HTERT RPE-1 (cell line): Measurements from ENCODE around the gene GUK1.

Source experiments
- in situ Hi-C: fragments of 300-500 bp; cut with MboI; formaldehyde crosslinking; loops from 4 replicates; pipeline ENCODE4 v1.14.3; 2020; ENCODE audit warnings: low sequenced_read_pairs

The GUK1 gene

GRCh38 chr1:228123505-228123904 is 16.6 kb upstream of the GUK1 start:
- in situ Hi-C loops: no loop called here

- in situ Hi-C loops: no loop called here
These were observed 14.9 kb upstream of the GUK1 start for GRCh38 chr1:228125185-228125584.

- in situ Hi-C loops: no loop called here
These were observed 8.3 kb upstream of the GUK1 start for GRCh38 chr1:228131766-228132165.

DNA sequence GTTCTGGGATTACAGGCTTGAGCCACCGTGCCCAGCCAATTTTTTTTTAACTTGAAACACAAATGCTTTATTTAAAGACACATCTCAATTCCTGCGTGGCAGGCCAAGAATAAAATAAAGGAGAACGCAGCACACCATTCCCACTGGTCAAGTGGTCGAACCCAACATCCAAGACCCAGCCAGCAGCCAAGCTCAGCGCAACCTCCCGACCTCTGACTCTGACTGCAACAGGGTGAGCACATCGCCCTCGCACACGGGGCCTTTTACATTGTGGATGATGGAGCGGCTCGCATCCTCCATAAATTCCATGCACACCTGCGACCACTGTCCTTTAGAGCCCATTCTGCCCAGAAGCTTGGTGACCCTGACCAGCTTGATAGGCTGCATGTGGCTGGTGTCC is 5.5 kb upstream of the GUK1 start:
- in situ Hi-C loops: no loop called here

- in situ Hi-C loops: no loop called here
These were observed 3.2 kb upstream of the GUK1 start for GRCh38 chr1:228136901-228137300.

GRCh38 chr1:228139406-228139930 is 611 bp upstream of the GUK1 start:
- in situ Hi-C loops: no loop called here

DNA sequence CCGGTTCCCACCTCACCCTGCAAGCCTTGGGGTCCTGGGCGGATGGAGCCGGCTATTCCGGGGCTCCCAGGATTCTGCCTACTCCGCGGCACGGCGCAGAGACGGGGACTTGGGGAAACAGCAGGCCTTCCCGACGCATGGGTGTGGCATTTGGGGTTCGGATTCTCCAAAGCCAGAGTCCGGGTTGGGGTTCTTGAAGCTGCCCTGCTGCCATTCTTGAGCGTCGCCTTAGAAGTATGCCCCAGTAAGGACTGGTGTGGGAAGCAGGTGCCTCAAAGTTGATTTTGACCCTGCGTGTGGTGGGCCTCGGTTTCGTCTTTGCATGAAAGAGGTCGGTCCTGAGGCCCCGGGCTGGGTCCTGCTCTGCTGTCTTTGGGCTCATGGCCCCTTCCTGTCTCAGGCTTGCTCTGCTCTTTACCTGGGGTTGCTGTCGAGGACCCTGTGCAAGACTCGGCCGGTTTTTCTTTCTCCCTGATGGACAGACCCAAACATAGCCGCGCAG is 696 bp downstream of the GUK1 start:
- in situ Hi-C loops: no loop called here

GRCh38 chr1:228141226-228142044 is 1.4 kb downstream of the GUK1 start:
- in situ Hi-C loops: no loop called here

GRCh38 chr1:228142155-228142691 is 2.1 kb downstream of the GUK1 start:
- in situ Hi-C loops: no loop called here

- in situ Hi-C loops: no loop called here
These were observed 2.6 kb downstream of the GUK1 start for GRCh38 chr1:228142701-228143136.

DNA sequence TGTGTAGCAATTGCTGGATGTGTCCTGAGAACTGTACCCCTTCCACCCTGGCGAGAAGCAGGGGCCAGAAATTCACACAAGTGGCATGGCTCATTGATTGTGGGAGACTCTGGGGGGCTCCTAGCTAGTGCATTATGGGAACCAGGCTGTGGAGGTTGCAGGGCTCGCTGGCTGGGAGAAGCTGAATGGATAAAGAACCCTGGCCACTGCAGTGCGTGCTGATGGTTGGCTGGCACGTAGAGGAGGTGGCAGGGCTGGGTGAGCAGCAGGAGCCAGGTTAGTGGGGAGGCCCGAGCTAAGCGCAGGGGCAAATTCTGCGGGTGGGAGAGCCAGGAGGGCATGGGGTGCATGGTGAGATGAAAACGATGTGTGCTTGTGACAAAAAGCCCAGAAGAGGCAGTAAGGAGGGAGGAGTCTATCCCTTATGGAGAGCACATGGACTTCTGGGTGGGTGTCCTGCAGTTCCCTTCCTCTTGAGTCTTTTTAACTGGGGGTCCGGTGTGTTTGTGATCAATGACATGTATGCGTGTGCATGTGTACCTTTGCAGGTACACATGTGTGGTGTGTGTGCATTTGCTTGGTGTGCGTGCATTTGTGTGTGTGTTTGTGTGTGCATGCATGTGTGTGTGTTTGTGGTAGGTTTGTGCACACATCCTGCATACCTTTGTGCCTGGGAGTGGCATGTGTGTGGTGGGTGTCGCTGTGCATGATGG is 3.6 kb downstream of the GUK1 start:
- in situ Hi-C loops: no loop called here

DNA sequence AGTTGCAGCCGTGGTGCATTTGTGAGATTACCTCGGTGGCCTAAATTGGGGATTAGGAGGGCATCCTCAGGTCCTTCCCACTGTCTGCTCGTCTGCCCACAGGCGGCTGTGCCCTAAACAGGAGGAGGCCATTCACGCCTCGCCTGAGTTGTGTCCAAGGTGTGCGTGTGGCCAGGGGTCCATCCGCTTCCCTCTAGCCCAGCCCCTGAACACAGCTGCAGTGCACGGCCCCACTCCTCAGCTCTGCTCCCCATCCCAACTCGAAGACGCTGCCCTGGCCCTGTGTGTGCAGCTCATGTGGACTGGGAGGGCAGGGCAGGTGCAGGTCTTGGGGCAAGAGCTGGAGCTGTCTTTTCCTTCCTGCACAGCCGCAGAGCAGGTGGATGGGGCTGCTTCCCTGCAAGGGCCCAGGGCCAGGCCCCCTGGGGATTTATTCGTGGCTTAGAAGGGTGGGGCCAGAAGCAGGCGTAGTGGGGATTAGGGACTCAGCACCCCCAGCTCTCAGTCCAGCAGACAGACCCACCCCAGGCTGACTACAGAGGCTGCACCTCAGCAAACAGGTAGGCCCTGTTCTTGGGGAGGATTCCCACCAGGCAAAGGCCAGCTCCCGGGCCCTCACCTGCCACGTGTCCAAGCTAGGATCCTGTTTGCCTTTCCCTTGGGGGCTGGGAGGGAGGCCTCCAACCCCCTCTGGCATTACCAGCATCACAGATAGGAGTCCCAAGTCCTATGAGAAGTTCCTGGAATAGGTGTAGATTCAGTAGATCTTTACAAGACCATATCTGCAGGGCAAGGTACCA is 4.3 kb downstream of the GUK1 start:
- in situ Hi-C loops: no loop called here

GRCh38 chr1:228144993-228145343 is 4.9 kb downstream of the GUK1 start:
- in situ Hi-C loops: no loop called here

DNA sequence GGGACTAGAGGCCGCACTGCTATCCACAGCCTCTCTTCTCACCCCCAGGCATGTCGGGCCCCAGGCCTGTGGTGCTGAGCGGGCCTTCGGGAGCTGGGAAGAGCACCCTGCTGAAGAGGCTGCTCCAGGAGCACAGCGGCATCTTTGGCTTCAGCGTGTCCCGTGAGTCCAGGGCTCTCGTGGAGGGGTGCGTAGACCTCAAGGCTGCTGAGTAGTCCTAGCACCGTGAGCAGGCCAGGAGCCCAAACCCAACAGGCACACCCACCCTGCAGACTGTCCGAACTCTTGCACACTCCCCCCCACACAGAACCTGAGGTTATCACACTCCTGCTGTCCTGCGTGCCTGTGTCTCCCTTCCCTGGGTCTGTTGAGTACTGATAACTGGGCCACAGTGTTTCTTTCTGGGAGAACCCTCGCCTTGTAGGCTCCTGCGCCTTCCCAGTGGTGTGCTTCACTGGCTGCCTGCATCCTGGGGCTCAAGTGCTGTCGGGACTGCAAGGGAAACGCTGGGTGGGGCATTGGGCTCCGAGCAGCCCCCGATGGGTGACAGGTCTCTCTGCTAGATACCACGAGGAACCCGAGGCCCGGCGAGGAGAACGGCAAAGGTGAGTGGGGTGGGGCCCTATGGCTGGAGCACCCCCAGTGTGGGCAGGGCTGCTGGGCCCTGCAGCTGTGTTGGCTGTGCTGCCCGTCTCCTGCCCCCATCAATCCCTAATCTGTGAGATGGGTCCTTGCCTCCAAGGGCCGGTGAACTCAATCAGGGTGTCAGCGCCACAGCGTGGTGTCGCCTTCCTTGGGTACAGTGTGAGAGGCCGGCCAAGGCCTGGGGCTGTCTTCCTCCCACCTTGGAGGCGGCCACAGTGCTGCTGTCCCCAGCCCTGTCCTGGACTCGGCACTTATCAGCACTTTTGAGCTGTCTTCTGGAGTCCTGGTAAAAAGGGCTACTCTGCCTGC is 5.7 kb downstream of the GUK1 start:
- in situ Hi-C loops: no loop called here

- in situ Hi-C loops: no loop called here
These were observed 6.5 kb downstream of the GUK1 start for GRCh38 chr1:228146417-228147150.

DNA sequence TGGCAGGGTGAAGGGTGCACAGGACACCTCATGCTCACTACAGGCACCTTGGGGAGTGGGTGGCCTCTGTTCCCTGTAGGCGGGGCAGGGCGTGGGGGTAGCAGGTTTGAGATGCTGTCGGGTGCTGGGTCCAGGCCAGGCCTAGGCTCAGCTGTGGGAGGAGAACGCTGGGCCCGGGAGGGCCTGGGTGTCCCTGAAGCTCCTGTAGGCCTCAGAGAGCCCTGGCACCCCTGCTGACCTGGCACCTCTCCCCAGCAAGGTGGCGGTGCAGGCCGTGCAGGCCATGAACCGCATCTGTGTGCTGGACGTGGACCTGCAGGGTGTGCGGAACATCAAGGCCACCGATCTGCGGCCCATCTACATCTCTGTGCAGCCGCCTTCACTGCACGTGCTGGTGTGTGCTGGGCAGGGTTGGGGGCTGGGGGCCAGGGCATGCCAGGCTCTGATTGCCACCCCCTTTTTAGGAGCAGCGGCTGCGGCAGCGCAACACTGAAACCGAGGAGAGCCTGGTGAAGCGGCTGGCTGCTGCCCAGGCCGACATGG is 7.1 kb downstream of the GUK1 start:
- in situ Hi-C loops: no loop called here

DNA sequence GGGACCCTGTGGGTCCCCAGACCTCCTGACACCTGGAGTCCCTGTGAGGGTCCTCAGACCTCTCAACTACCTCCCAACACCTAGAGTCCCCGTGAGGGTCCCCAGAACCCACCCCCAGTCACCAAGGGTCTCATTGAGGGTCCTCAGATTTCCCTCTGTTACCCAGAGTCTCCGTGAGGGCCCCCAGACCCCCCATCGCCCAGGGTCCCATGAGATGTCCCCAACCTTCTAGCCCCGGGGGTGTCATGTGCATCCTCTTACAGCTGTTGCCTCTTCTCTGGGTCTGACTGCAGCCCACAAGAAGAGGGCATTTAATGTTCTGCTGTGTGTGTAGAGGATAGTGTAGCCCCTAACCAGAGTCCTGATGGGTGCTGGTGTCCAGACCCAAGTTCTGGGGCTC is 7.7 kb downstream of the GUK1 start:
- in situ Hi-C loops: no loop called here

DNA sequence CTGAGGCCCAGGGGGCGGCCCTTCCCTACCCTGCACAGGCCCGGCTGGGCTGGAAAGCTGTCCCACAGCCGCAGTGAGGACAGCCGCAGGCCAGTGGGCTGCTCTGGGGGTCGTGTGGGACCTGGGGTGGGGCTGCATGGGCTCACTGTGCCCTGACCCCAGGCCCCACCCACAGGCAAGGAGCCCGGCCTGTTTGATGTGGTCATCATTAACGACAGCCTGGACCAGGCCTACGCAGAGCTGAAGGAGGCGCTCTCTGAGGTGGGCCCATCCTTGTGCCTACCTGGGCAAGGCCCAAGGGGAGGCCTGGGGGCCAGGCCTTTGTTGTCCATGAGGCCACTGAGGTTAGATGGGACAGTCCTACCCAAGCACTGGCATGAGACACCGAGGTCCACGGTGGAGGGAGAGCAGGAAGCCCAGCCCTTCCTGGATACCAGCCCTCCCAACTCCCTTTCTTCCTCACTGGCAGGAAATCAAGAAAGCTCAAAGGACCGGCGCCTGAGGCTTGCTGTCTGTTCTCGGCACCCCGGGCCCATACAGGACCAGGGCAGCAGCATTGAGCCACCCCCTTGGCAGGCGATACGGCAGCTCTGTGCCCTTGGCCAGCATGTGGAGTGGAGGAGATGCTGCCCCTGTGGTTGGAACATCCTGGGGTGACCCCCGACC is 8.2 kb downstream of the GUK1 start:
- in situ Hi-C loops: no loop called here
